ENCODE measurements around the gene NDUFAF3.

The NDUFAF3 gene, protein sequence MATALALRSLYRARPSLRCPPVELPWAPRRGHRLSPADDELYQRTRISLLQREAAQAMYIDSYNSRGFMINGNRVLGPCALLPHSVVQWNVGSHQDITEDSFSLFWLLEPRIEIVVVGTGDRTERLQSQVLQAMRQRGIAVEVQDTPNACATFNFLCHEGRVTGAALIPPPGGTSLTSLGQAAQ

GRCh38 chr3:49021813-49022687, at the start of gene NDUFAF3:
NDUFAF3 (plus strand) TSS chr3:49022121; CDS start chr3:49022145, 24 bp downstream.
- H3K4me3 ChIP-seq (ENCODE audit: low read depth, low read length) = peak within 1 kb of the TSS; percentile 88

DNA sequence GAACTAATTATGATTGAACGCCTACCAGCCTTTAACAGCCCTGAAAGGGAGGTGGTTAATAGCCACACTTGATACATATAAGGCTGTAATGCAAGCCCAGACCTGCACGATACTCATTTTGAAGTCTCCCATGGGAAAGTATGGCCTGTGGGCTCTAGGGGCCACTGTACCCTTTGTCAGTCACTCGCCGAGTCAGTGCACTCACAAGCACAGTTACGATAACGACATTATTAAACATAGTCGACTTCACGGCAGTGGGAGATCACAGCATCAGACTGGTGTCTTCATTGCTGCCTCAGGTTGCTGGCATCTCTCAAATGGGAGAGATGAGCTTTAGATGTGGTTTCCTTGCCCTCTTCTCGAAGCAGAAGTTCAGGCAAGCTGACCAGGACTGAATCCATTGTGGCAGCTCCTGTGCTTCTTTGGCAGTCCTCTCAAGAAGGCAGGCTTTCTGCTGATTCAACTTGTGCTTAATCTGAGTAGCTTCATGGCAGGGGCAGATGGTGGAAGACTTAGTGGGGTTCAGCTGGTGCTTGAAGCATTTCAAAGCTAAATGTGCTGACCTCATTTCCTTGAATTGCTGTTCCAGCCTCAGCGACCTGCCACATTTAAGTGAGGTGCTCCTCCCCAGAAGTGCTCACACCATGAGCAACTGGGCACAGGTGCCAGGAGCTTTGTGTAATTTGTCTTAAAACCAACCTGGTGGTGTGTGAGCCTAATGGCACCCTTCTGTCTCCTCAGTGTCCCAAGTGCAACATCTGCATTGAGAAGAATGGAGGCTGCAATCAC, 47.7 kb upstream of the NDUFAF3 start:
- no peak overlapping the region for H3K4me3 ChIP-seq (ENCODE audit: low read depth, low read length)
- DNase-seq (ENCODE audit: low read depth) = no peak

More at GRCh38 chr3:49021813-49022687, at the start of gene NDUFAF3:
- DNase-seq (ENCODE audit: low read depth) = peak; percentile 80

GRCh38 chr3:48979451-48979850, 42.5 kb upstream of the NDUFAF3 start:
- DNase-seq (ENCODE audit: low read depth) = no peak
- H3K4me3 ChIP-seq (ENCODE audit: low read depth, low read length) = no peak overlapping the region

DNA sequence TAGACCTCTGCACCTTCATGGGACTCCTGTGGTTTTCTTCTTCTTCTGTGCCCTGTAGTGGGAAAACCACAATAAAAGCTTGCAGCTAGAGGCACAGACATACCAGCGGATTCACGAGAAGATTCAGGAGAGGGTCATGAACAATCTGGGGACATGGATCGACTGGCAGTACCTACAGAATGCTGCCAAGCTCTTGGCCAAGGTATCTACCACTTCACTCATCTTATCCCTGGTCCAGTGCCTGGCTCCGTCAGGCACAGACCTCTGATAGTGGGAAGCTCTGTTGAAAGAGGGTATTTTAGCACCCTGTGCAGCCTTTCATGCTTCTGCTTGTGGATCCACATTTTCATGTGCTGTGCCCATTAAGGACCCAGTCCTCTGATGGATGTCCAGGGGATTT, 41.6 kb upstream of the NDUFAF3 start:
- DNase-seq (ENCODE audit: low read depth) = no peak
- no peak overlapping the region for H3K4me3 ChIP-seq (ENCODE audit: low read depth, low read length)

- no peak overlapping the region for H3K4me3 ChIP-seq (ENCODE audit: low read depth, low read length)
- no peak for DNase-seq (ENCODE audit: low read depth)
Observed at GRCh38 chr3:48982016-48982415, 39.9 kb upstream of the NDUFAF3 start.

- H3K4me3 ChIP-seq (ENCODE audit: low read depth, low read length) = no peak overlapping the region
- no peak for DNase-seq (ENCODE audit: low read depth)
Observed at GRCh38 chr3:48982686-48983085, 39.2 kb upstream of the NDUFAF3 start.

- DNase-seq (ENCODE audit: low read depth) = no peak
- H3K4me3 ChIP-seq (ENCODE audit: low read depth, low read length) = no peak overlapping the region
Observed at GRCh38 chr3:48983096-48983495, 38.8 kb upstream of the NDUFAF3 start.

GRCh38 chr3:48984663-48985062, 37.3 kb upstream of the NDUFAF3 start:
- no peak overlapping the region for H3K4me3 ChIP-seq (ENCODE audit: low read depth, low read length)
- no peak for DNase-seq (ENCODE audit: low read depth)

DNA sequence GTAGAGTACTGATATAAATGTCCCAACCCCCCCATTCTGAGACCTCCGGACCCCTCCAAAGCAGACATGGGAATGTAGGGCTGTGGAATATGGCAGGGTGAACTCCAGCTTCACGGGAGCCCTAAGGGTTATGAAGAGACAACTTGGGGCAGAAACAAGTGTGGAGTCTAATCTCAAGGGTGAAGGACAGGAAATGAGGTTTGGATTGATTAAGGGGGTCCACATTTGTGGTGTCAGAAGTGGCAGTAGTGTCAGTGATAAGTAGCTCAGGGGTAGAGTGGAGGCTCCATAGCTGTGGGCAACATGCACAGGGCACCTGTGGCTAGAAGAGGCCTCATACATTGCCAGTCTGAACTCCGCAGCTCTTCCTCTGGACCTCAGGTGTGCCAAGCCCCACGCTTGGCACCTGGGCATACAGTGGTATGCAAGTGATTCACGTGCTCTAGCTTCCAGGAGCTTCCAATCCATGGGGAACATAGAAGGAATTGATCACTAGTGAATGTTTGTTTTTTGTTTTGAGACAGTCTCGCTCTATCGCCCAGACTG, 36.0 kb upstream of the NDUFAF3 start:
- H3K4me3 ChIP-seq (ENCODE audit: low read depth, low read length) = no peak overlapping the region
- DNase-seq (ENCODE audit: low read depth) = no peak

DNA sequence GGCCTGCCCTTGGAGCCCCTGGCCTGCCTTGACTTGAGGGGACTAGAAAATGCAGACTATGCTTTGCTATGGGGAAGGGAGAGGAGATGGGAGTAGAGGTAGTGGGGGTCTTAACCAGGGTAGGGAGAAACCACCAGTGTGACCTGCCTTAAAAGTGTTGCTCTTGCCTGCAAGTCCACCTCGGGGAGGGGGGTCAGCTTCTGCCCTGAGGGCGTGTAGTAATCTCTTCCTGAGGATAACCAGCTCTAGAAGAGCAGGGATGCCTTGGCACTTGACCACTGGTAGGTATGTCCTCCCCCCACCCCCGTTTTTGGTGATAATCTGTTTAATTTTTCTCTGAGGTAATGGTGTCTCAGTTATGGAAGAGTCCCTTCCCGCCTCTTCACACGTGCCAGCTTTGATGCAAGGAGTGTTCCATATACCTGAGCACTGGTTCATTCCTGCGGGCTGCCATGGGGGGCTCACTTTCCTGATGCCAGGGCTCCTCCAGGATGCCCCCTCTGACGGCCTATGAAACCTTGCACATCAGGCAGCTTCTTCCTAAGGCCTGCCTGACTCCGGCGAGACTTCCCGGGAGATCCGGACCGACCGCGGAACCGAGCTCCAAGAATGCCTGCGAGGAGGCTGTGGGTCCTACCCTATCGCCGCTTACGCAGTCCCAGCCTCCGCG, 32.7 kb upstream of the NDUFAF3 start:
- H3K4me3 ChIP-seq (ENCODE audit: low read depth, low read length) = peak overlapping the region; percentile 78
- DNase-seq (ENCODE audit: low read depth) = no peak

DNA sequence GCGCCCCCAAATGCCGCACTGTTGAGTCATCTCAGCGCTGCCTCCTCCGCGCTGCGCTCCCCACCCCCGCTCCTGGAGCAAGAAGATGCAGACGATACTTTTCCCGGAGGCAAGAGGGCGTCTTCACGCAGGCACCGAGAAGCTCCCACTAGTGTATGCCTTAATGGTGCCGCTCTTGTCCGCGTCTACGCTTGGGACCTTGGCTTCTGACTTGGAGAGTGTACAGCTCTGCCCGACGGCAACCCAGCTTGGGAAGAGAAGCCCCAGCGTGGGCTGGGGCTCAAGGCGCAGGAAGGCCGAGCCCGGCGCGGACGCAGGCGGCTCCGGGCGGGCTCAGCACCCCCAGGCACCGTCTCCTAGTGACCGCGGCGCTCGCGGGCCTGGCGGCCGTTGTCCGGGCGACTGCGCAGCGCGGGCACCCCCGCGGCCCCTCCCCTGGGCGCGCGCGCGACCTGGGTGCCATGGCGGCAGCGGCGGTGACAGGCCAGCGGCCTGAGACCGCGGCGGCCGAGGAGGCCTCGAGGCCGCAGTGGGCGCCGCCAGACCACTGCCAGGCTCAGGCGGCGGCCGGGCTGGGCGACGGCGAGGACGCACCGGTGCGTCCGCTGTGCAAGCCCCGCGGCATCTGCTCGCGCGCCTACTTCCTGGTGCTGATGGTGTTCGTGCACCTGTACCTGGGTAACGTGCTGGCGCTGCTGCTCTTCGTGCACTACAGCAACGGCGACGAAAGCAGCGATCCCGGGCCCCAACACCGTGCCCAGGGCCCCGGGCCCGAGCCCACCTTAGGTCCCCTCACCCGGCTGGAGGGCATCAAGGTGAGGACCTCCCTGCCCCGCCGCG, 31.9 kb upstream of the NDUFAF3 start, which contains the start of gene P4HTM:
TSS of gene P4HTM (plus strand) at position 446 of the 840 bp plus-strand sequence. CDS start at position 462, 16 bp downstream.
- peak within 1 kb of the TSS; percentile 78 for H3K4me3 ChIP-seq (ENCODE audit: low read depth, low read length)
- DNase-seq (ENCODE audit: low read depth) = peak; percentile 74

GRCh38 chr3:48990636-48991469, 31.1 kb upstream of the NDUFAF3 start:
- DNase-seq (ENCODE audit: low read depth) = no peak
- peak overlapping the region; percentile 78 for H3K4me3 ChIP-seq (ENCODE audit: low read depth, low read length)

DNA sequence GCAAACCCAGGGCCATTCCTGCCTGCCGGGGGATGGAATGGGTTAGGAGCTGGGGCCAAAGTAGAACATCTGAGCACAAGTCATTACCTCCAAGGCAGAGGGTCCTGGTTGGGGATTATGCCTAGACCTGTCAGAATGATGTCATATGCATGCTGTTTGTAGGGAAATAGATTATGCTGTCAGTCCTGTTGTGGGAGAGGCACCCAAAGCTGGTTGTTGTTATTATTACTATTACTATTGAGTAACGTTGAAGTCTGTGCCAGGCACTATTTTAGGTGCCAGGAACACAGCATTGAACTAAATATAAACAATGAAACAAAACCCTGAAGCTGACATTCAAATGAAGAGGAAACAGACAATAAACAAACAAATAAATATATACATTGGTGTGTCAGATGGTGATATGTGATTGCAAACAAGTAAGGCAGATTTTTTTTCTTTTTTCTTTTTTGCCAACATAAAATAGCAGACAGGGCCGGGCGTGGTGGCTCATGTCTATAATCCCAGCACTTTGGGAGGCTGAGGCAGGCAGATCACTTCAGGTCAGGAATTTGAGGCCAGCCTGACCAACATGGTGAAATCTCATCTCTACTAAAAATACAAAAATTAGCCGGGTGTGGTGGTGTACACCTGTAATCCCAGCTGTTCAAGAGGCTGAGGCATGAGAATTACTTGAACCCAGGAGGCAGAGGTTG, 29.9 kb upstream of the NDUFAF3 start:
- no peak for DNase-seq (ENCODE audit: low read depth)
- H3K4me3 ChIP-seq (ENCODE audit: low read depth, low read length) = peak overlapping the region; percentile 78

DNA sequence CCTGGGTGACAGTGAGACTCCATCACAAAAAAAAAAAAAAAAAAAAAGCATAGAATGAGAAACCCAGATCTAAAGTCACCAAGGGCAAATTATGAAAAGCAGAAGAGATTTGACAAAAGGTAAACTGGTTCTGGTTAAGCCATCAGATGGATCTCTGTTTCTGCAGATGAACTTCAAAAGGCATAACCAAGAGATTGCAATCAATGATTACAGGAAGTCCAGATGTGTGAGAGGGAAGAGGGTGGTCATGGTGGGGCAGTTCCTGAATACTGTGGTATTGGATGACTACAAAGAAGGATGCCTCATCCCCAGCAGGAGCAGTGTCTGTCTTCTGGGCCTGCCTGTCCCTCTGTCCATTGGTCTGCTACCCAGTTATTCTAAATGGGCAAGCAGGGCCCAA, 28.1 kb upstream of the NDUFAF3 start:
- H3K4me3 ChIP-seq (ENCODE audit: low read depth, low read length) = no peak overlapping the region
- DNase-seq (ENCODE audit: low read depth) = no peak

DNA sequence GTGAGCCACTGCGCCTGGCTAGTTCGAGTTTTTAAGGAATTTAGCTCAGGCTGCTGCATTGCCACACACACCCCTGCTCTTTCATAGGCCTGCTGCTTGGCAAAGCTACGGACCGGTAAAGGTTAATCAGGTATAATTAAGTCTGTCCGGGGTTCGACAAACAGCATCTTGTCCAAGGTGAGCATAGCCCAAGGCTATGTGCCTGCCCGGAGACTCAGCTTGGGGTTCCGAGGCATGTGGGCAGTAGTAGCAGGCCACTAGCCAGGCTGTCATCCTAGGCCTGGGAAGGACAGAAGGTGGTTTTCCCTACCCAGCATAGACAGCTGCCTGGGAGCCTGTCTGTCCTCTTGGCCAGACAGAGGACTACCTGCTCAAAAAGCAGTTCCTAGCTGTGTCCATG, 25.3 kb upstream of the NDUFAF3 start:
- no peak for DNase-seq (ENCODE audit: low read depth)
- H3K4me3 ChIP-seq (ENCODE audit: low read depth, low read length) = no peak overlapping the region

DNA sequence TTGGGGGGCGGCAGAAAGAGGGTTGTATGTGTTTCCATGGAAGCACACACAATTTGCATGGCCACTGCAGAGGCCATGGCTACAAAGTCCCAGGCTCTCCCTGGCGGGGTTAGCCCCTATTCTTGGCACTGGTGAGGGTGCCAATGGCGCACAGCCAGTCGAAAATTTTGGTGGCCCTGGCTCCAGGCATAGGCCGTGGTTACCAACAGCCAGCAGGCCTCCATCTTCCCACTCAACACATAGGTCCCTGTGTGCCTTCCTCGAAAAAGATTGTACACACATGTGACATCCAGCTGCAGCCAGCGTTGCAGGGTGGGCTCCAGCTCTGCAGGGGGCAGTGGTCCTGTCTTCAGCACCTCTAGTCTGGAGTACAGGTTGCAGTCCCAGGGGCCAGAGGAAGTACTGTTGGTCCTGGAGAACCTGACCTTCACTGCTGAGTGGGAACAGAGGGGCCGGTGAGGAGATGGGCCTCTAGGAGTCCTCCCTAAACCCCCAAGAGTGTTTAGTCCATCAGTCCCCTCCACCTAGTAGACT, 24.8 kb upstream of the NDUFAF3 start:
- H3K4me3 ChIP-seq (ENCODE audit: low read depth, low read length) = no peak overlapping the region
- DNase-seq (ENCODE audit: low read depth) = no peak
